Measurements from ENCODE around the gene BTG1. TPM values are rescaled to one million over a fixed set of nuclear protein-coding genes. Genes with fewer than 3 reads are reported as not detected.

The BTG1 gene
- total and polyA plus RNA-seq, 9 of the 15 experiments (the other 6 are each of a cell fraction or from before 2014, with no cell fraction given), result 3.7 to 28.6 (median 7.4) TPM

DNA sequence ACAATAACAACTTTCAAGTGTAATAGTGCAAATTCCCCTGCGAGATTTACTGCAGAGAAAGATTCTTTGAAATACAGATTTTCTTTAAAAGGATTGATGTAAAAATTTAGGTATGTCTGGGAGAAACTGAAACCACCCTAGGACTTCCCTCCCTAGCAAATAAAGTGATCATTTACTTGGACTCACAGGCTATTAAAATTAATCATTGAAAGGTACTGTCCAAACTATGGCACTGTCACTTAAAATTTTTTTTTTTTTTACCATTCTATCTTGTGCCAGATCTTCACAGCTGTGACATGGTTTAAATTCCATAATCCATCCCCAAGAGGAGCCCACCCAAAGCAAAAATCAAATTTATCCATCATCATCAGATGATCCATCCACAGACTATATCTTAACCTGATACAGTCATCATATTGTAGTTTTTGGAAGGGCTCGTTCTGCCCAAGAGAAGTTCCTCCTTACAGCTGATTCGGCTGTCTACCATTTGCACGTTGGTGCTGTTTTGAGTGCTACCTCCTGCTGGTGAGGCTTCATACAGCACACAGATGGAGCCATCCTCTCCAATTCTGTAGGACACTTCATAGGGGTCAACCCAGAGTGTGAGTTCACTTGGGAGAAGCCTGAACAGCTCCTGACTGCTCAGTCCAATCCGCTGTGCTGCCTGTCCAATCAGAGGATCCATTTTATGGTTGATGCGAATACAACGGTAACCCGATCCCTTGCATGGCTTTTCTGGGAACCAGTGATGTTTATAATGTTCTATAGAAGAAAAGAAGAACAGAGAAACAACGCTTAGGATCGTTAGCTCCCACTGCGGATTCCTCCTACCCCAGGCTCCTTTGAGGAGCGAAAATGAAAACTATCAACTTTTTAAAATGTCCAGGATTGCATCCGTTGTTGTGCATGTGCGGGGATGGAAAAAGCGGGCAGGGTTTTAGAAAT lies 1.7 kb downstream of the BTG1 start (continued):
- TF ChIP-seq YY1 (IDR thresholded peaks at IDR 0.05; ENCODE audit: borderline replicate concordance in 1 of 3, control insufficient read depth in 1 of 3, extremely low read depth in 1 of 3, insufficient read depth in 3 of 3, insufficient read length in 1 of 3, insufficient replicate concordance in 2 of 3, low read depth in 1 of 3, low read length in 2 of 3) (peak in 2 of 3 experiments; percentile 31 to 79), RBM25 (IDR thresholded peaks at IDR 0.05; ENCODE audit: low read depth, low read length, severe bottlenecking) (peak; percentile 30), ZNF717 (CRISPR knock-in tag; IDR thresholded peaks at IDR 0.05) (no peak)
- TF ChIP-seq, protein P1, sequence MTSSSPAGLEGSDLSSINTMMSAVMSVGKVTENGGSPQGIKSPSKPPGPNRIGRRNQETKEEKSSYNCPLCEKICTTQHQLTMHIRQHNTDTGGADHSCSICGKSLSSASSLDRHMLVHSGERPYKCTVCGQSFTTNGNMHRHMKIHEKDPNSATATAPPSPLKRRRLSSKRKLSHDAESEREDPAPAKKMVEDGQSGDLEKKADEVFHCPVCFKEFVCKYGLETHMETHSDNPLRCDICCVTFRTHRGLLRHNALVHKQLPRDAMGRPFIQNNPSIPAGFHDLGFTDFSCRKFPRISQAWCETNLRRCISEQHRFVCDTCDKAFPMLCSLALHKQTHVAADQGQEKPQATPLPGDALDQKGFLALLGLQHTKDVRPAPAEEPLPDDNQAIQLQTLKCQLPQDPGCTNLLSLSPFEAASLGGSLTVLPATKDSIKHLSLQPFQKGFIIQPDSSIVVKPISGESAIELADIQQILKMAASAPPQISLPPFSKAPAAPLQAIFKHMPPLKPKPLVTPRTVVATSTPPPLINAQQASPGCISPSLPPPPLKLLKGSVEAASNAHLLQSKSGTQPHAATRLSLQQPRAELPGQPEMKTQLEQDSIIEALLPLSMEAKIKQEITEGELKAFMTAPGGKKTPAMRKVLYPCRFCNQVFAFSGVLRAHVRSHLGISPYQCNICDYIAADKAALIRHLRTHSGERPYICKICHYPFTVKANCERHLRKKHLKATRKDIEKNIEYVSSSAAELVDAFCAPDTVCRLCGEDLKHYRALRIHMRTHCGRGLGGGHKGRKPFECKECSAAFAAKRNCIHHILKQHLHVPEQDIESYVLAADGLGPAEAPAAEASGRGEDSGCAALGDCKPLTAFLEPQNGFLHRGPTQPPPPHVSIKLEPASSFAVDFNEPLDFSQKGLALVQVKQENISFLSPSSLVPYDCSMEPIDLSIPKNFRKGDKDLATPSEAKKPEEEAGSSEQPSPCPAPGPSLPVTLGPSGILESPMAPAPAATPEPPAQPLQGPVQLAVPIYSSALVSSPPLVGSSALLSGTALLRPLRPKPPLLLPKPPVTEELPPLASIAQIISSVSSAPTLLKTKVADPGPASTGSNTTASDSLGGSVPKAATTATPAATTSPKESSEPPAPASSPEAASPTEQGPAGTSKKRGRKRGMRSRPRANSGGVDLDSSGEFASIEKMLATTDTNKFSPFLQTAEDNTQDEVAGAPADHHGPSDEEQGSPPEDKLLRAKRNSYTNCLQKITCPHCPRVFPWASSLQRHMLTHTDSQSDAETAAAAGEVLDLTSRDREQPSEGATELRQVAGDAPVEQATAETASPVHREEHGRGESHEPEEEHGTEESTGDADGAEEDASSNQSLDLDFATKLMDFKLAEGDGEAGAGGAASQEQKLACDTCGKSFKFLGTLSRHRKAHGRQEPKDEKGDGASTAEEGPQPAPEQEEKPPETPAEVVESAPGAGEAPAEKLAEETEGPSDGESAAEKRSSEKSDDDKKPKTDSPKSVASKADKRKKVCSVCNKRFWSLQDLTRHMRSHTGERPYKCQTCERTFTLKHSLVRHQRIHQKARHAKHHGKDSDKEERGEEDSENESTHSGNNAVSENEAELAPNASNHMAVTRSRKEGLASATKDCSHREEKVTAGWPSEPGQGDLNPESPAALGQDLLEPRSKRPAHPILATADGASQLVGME (CRISPR knock-in tag; IDR thresholded peaks at IDR 0.05), result no peak
- TF ChIP-seq, protein P2, sequence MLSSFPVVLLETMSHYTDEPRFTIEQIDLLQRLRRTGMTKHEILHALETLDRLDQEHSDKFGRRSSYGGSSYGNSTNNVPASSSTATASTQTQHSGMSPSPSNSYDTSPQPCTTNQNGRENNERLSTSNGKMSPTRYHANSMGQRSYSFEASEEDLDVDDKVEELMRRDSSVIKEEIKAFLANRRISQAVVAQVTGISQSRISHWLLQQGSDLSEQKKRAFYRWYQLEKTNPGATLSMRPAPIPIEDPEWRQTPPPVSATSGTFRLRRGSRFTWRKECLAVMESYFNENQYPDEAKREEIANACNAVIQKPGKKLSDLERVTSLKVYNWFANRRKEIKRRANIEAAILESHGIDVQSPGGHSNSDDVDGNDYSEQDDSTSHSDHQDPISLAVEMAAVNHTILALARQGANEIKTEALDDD (IDR thresholded peaks at IDR 0.05), result peak; percentile 12
- TF ChIP-seq, protein P3, sequence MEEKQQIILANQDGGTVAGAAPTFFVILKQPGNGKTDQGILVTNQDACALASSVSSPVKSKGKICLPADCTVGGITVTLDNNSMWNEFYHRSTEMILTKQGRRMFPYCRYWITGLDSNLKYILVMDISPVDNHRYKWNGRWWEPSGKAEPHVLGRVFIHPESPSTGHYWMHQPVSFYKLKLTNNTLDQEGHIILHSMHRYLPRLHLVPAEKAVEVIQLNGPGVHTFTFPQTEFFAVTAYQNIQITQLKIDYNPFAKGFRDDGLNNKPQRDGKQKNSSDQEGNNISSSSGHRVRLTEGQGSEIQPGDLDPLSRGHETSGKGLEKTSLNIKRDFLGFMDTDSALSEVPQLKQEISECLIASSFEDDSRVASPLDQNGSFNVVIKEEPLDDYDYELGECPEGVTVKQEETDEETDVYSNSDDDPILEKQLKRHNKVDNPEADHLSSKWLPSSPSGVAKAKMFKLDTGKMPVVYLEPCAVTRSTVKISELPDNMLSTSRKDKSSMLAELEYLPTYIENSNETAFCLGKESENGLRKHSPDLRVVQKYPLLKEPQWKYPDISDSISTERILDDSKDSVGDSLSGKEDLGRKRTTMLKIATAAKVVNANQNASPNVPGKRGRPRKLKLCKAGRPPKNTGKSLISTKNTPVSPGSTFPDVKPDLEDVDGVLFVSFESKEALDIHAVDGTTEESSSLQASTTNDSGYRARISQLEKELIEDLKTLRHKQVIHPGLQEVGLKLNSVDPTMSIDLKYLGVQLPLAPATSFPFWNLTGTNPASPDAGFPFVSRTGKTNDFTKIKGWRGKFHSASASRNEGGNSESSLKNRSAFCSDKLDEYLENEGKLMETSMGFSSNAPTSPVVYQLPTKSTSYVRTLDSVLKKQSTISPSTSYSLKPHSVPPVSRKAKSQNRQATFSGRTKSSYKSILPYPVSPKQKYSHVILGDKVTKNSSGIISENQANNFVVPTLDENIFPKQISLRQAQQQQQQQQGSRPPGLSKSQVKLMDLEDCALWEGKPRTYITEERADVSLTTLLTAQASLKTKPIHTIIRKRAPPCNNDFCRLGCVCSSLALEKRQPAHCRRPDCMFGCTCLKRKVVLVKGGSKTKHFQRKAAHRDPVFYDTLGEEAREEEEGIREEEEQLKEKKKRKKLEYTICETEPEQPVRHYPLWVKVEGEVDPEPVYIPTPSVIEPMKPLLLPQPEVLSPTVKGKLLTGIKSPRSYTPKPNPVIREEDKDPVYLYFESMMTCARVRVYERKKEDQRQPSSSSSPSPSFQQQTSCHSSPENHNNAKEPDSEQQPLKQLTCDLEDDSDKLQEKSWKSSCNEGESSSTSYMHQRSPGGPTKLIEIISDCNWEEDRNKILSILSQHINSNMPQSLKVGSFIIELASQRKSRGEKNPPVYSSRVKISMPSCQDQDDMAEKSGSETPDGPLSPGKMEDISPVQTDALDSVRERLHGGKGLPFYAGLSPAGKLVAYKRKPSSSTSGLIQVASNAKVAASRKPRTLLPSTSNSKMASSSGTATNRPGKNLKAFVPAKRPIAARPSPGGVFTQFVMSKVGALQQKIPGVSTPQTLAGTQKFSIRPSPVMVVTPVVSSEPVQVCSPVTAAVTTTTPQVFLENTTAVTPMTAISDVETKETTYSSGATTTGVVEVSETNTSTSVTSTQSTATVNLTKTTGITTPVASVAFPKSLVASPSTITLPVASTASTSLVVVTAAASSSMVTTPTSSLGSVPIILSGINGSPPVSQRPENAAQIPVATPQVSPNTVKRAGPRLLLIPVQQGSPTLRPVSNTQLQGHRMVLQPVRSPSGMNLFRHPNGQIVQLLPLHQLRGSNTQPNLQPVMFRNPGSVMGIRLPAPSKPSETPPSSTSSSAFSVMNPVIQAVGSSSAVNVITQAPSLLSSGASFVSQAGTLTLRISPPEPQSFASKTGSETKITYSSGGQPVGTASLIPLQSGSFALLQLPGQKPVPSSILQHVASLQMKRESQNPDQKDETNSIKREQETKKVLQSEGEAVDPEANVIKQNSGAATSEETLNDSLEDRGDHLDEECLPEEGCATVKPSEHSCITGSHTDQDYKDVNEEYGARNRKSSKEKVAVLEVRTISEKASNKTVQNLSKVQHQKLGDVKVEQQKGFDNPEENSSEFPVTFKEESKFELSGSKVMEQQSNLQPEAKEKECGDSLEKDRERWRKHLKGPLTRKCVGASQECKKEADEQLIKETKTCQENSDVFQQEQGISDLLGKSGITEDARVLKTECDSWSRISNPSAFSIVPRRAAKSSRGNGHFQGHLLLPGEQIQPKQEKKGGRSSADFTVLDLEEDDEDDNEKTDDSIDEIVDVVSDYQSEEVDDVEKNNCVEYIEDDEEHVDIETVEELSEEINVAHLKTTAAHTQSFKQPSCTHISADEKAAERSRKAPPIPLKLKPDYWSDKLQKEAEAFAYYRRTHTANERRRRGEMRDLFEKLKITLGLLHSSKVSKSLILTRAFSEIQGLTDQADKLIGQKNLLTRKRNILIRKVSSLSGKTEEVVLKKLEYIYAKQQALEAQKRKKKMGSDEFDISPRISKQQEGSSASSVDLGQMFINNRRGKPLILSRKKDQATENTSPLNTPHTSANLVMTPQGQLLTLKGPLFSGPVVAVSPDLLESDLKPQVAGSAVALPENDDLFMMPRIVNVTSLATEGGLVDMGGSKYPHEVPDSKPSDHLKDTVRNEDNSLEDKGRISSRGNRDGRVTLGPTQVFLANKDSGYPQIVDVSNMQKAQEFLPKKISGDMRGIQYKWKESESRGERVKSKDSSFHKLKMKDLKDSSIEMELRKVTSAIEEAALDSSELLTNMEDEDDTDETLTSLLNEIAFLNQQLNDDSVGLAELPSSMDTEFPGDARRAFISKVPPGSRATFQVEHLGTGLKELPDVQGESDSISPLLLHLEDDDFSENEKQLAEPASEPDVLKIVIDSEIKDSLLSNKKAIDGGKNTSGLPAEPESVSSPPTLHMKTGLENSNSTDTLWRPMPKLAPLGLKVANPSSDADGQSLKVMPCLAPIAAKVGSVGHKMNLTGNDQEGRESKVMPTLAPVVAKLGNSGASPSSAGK (IDR thresholded peaks at IDR 0.05), result no peak

All from K562 (cell line).